ENCODE measurements around the gene GYG2. TPM values are rescaled to one million over a fixed set of nuclear protein-coding genes. Genes with fewer than 3 reads are reported as not detected.

GYG2 gene
- 2.1 and 8.1 TPM in 2 replicates for total RNA-seq

GRCh38 chrX:2828344-2828958 lies at the start of gene GYG2:
Gene GYG2 (plus strand): TSS chrX:2828930. CDS start chrX:2830189, 1,259 bp downstream.

DNA sequence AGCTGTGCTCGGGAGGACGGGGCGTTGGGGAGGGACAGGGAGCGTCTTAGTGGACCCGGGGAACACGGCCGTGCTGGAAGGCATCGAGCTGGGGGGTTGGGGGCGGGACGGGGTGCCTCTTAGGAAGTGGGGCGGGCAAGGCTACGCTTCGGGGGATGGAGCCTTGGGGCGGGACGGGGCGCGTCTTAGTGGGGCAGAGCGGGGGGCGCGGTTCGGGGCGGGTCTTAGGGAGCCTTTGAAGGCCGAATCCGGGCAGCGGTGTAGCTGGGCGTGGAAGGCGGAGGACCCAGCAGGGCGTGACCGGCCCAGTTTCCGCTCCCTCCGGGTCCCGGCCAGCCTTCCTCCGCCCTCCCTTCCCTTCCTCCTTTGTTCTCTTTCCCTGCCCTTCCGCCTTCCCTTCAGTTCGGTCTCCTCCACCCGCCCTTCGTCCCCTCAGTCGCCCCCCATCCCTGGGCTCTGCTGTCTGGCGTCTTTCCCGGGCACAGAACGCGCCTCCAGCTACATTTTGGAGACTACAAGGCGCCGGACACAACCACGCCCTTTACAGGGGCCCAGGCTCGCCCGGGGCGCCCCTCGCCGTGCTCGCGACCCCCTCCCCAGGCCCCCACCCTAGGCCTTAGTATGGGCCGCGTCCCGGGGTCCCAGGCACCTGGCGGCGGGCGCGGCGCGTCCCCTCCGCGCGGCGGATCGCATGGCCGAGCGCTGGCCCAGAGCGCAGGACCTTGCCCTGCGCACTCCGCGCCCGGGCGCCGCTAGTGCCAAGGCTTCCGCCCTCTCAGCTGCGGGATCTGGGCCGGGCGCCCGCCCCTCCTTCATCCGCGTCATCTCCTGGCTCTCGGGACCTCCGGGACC lies 100.1 kb downstream of the GYG2 start, which contains the start of gene ARSD:
Gene ARSD (minus strand): TSS at position 757 of the 852 bp plus-strand sequence. CDS start 64 bp downstream, at position 693.

Other genes starting within 250 kb of the GYG2 start
- gene CD99, start 137.6 kb upstream of the GYG2 start, total RNA-seq = 349 and 379 TPM in 2 replicates
- 0.71 and 1.2 TPM in 2 replicates for gene XG, start 76.9 kb upstream of the GYG2 start, total RNA-seq
- 14.1 and 18.4 TPM in 2 replicates for gene ARSD, start 100.4 kb downstream of the GYG2 start, total RNA-seq
- gene ARSH, start 177.6 kb downstream of the GYG2 start, total RNA-seq = not detected in 2 replicates
- not detected in 2 replicates for gene ARSF, start 212.5 kb downstream of the GYG2 start, total RNA-seq

Measured in myometrial cell (primary cell).